Liver (tissue), 9 donors: ENCODE data around the gene STAB1. TPM values are rescaled to one million over a fixed set of nuclear protein-coding genes. Genes with fewer than 3 reads are reported as not detected.

Experiments
- DNase-seq: peaks from one replicate; pipeline ENCODE4 v3.0.0-alpha.2; 2017; ENCODE audit warnings: low spot score
- H3K27ac ChIP-seq, 2 donors: one replicate each; pipeline ENCODE4 v1.7.0; 2013; ENCODE audit warnings: inconsistent platforms in 2 of 2, low read length in 2 of 2, control low read depth in 1 of 2, low read depth in 1 of 2, mild to moderate bottlenecking in 1 of 2
- H3K27me3 ChIP-seq, 4 donors: one replicate each; pipeline versions ENCODE4 v1.6.1 to v1.7.0; 2013; ENCODE audit warnings: low read length in 3 of 4, inconsistent platforms in 1 of 4, mild to moderate bottlenecking in 1 of 4, moderate library complexity in 1 of 4; ENCODE audit not compliant: control insufficient read depth in 4 of 4, insufficient read depth in 4 of 4
- H3K36me3 ChIP-seq, 4 donors: one replicate each; pipeline versions ENCODE4 v1.6.1 to v1.7.0; 2013; ENCODE audit warnings: low read length in 3 of 4, mild to moderate bottlenecking in 3 of 4, low read depth in 1 of 4, moderate library complexity in 1 of 4; ENCODE audit not compliant: control insufficient read depth in 4 of 4, insufficient read depth in 3 of 4
- H3K4me1 ChIP-seq, 4 donors: one replicate each; pipeline versions ENCODE4 v1.6.1 to v1.7.0; 2013; ENCODE audit warnings: low read length in 3 of 4, mild to moderate bottlenecking in 3 of 4, moderate library complexity in 1 of 4; ENCODE audit not compliant: control insufficient read depth in 4 of 4, insufficient read depth in 4 of 4
- H3K4me3 ChIP-seq, 3 donors: one replicate each; pipeline versions ENCODE4 v1.6.1 to v1.7.0; 2013; ENCODE audit warnings: low read length in 3 of 3, control low read depth in 1 of 3, low read depth in 1 of 3, mild to moderate bottlenecking in 1 of 3
- H3K9ac ChIP-seq, 2 donors: one replicate each; pipeline ENCODE4 v1.7.0; 2013; ENCODE audit warnings: low read length in 2 of 2, mild to moderate bottlenecking in 2 of 2, moderate library complexity in 2 of 2, control low read depth in 1 of 2, low read depth in 1 of 2
- H3K9me3 ChIP-seq, 4 donors: one replicate each; pipeline versions ENCODE4 v1.6.1 to v1.7.0; 2013; ENCODE audit warnings: low read length in 3 of 4; ENCODE audit not compliant: control insufficient read depth in 4 of 4
- ATF3 ChIP-seq: IDR thresholded peaks from 2 replicates; pipeline ENCODE4 v1.6.1; 2016; ENCODE audit warnings: antibody characterized with exemption
- FOXA1 ChIP-seq: IDR thresholded peaks from 2 replicates; pipeline ENCODE4 v1.6.1; 2016; ENCODE audit warnings: antibody characterized with exemption
- FOXA2 ChIP-seq: IDR thresholded peaks from 2 replicates; pipeline ENCODE4 v1.6.1; 2016; ENCODE audit warnings: antibody characterized with exemption
- HNF4A ChIP-seq, 2 donors: conservative IDR thresholded peaks; 2 replicates each; pipeline ENCODE4 v1.6.1; 2016; ENCODE audit warnings: antibody characterized with exemption in 2 of 2, mild to moderate bottlenecking in 2 of 2
- HNF4G ChIP-seq: IDR thresholded peaks from 2 replicates; pipeline ENCODE4 v1.6.1; 2016; ENCODE audit warnings: antibody characterized with exemption
- JUND ChIP-seq, 2 donors: IDR thresholded peaks; 2 replicates each; pipeline ENCODE4 v1.6.1; 2016; ENCODE audit warnings: antibody characterized with exemption in 2 of 2
- MAX ChIP-seq: IDR thresholded peaks from 2 replicates; pipeline ENCODE4 v1.6.1; 2016; ENCODE audit warnings: antibody characterized with exemption
- NR2F2 ChIP-seq: IDR thresholded peaks from 2 replicates; pipeline ENCODE4 v1.6.1; 2016; ENCODE audit warnings: antibody characterized with exemption
- RXRA ChIP-seq, 2 donors: IDR thresholded peaks; 2 replicates each; pipeline ENCODE4 v1.6.1; 2017 to 2018; ENCODE audit warnings: antibody characterized with exemption in 2 of 2, mild to moderate bottlenecking in 1 of 2
- SP1 ChIP-seq: IDR thresholded peaks from 2 replicates; pipeline ENCODE4 v1.6.1; 2018; ENCODE audit warnings: antibody characterized with exemption, mild to moderate bottlenecking
- TAF1 ChIP-seq: conservative IDR thresholded peaks from 2 replicates; pipeline ENCODE4 v1.6.1; 2016; ENCODE audit warnings: antibody characterized with exemption, mild to moderate bottlenecking
- YY1 ChIP-seq: IDR thresholded peaks from 2 replicates; pipeline ENCODE4 v1.6.1; 2016; ENCODE audit warnings: antibody characterized with exemption, mild to moderate bottlenecking
- ZBTB33 ChIP-seq: IDR thresholded peaks from 2 replicates; pipeline ENCODE4 v1.6.1; 2016; ENCODE audit warnings: antibody characterized with exemption
- WGBS: extraction: QIAGEN DNeasy Blood & Tissue Kit; methylation state at CpG from one replicate; pipeline ENCODE4 v1.1.7; 2013; 5-methylcytosine and 5-hydroxymethylcytosine counted together
- polyA plus RNA-seq, 2 donors: library from polyadenylated mRNA; stranded (reverse) in 1 of 2; unstranded in 1 of 2; fragments of 200-250 nt in 1 of 2; fragments of >200 nt in 1 of 2; fragmentation: Nextera tagmentation in 1 of 2; extraction: Ambion mirVana in 1 of 2; gene quantifications; one replicate each; pipeline versions ENCODE4 v1.2.1 to v1.2.3, GENCODE V29; 2013 to 2015
- total RNA-seq, 2 donors: library from RNA; depleted of rRNA; stranded (reverse); fragments of >200 nt; gene quantifications; one replicate each; pipeline ENCODE4 v1.2.3, GENCODE V29; 2014
- TF ChIP-seq, protein P1 (sequence below): fragments of 150-350 bp; IDR thresholded peaks from 2 replicates; pipeline ENCODE4 v1.5.1; 2017; ENCODE audit warnings: improper control_type of control experiment, low read depth, low read length; ENCODE audit not compliant: missing input control
- donor health status: healthy.
- donor health status: healthy.
- donor health status: healthy.
- donor health status: healthy.
- donor health status: healthy.

Gene STAB1
- total and polyA plus RNA-seq, 4 donors, result 42.0 to 198 (median 71.5) TPM

DNA sequence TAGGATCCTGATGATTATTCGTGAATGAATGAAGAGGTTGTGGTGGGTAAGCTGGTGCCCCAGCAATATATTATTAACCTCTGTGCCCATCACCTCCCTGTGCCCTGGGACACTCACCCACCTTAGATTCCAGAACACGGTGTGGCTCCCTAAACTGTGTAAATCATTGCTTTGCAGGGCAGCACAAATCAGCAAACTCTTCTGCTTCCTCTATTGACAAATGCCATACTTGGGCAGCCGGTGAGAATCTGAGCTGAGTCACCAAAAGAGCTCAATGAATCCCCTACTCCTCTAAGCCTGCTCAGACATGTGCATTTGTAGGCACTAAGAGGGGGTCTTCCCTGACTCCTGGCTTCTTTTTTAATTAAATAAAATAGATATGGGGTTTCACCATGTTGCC, 57.0 kb downstream of the STAB1 start:
- H3K4me3 ChIP-seq, result no peak overlapping the region
- no peak overlapping the region for H3K27ac ChIP-seq
- H3K9ac ChIP-seq, result no peak overlapping the region
- peaks cover 0 to 7% (median 0%) of the 10 kb centered on the region in 4 donors for H3K4me1 ChIP-seq
- peaks cover 15 to 41% (median 26%) of the 10 kb centered on the region in 4 donors for H3K36me3 ChIP-seq
- 85% methylated on average over 3 of the region's 3 CpGs for WGBS
- TF ChIP-seq FOXA1 (no peak), RXRA (IDR thresholded peaks at IDR 0.05) (no peak), SP1 (no peak), ZBTB33 (no peak), MAX (no peak), ATF3 (no peak), FOXA2 (no peak), TAF1 (no peak), JUND (IDR thresholded peaks at IDR 0.05) (no peak), NR2F2 (no peak), YY1 (no peak), HNF4G (no peak)
- TF ChIP-seq, protein P1, sequence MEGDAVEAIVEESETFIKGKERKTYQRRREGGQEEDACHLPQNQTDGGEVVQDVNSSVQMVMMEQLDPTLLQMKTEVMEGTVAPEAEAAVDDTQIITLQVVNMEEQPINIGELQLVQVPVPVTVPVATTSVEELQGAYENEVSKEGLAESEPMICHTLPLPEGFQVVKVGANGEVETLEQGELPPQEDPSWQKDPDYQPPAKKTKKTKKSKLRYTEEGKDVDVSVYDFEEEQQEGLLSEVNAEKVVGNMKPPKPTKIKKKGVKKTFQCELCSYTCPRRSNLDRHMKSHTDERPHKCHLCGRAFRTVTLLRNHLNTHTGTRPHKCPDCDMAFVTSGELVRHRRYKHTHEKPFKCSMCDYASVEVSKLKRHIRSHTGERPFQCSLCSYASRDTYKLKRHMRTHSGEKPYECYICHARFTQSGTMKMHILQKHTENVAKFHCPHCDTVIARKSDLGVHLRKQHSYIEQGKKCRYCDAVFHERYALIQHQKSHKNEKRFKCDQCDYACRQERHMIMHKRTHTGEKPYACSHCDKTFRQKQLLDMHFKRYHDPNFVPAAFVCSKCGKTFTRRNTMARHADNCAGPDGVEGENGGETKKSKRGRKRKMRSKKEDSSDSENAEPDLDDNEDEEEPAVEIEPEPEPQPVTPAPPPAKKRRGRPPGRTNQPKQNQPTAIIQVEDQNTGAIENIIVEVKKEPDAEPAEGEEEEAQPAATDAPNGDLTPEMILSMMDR, result no peak
- no peaks in the 10 kb centered on the region for H3K27me3 ChIP-seq
- no peaks in the 10 kb centered on the region for H3K9me3 ChIP-seq
- DNase-seq, result no peak

DNA sequence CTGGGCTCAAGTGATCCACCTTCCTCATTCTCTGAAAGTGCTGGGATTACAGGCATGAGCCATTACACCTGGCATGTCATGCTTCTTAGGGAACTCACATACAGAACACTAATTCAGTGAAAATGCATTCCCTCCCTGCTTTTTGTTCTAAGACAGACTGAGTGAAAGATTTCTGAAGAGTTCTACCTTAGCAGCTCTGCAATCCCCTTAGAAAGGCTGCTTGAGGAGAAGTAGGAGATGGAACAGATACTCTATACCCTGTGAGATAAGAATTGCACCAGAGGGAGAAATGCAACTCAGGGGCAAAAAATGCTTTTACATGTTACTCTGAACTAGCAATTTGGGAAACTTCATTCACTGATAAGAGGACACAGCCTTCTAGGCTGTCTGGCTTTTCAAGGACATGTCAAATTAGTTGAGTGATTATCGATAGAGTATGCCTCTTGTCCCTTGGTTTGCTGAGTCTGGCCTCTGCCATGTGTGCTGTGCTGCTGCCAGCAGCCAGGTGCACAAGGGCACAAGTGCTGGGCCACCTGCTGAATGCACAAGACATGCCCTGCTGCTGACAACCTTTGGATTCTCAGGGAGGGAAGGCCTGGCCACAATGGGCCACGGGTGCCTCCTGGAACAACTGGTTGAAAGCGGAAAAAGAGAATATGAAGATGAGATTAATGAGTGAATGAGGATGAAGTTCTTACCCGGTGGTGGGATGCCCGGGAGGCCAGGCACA, 59.1 kb downstream of the STAB1 start:
- no peak overlapping the region for H3K9ac ChIP-seq
- H3K36me3 ChIP-seq, result peaks cover 16 to 45% (median 27%) of the 10 kb centered on the region in 4 donors
- no peak for TF ChIP-seq HNF4A (conservative IDR thresholded peaks at IDR 0.05)
- no peak for TF ChIP-seq HNF4G
- TF ChIP-seq, protein P1, result no peak
- no peak for TF ChIP-seq TAF1
- 79% methylated on average over 5 of the region's 5 CpGs for WGBS
- H3K9me3 ChIP-seq, result no peaks in the 10 kb centered on the region
- H3K27ac ChIP-seq, result no peak overlapping the region
- H3K27me3 ChIP-seq, result no peaks in the 10 kb centered on the region
- DNase-seq, result no peak
- no peak overlapping the region for H3K4me3 ChIP-seq
- H3K4me1 ChIP-seq, result peaks cover 0 to 7% (median 0%) of the 10 kb centered on the region in 4 donors
